Osteoblast (primary cell): ENCODE measurements around the gene CCT6A. TPM values are rescaled to one million over a fixed set of nuclear protein-coding genes. Genes with fewer than 3 reads are reported as not detected.
A peak's percentile ranks its signal among the peaks of the same experiment; 100 is the strongest.
"Not testable (repeated sequence)": the region's sequence is repeated elsewhere in the genome, so short reads cannot be mapped to it uniquely, and the experiment has no call there.

Source experiments
- DNase-seq: peaks from one replicate; pipeline ENCODE4 v3.0.0; 2011; ENCODE audit warnings: low spot score, mixed read lengths; ENCODE audit not compliant: insufficient read length; ENCODE audit errors: missing footprints
- H2AFZ ChIP-seq: 2 replicates; pipeline ENCODE4 v1.6.0; 2011; ENCODE audit warnings: mild to moderate bottlenecking, low read length
- H3K27ac ChIP-seq: 2 replicates; pipeline ENCODE4 v1.5.1; 2011; ENCODE audit warnings: mild to moderate bottlenecking, low read depth, low read length, moderate library complexity
- H3K27me3 ChIP-seq: 2 replicates; pipeline ENCODE4 v1.6.0; 2012; ENCODE audit warnings: mild to moderate bottlenecking, control low read depth, inconsistent platforms, low read length, moderate library complexity; ENCODE audit not compliant: insufficient read depth
- H3K36me3 ChIP-seq: 2 replicates; pipeline ENCODE4 v1.5.1; 2011; ENCODE audit warnings: mild to moderate bottlenecking, low read length, control low read depth, moderate library complexity; ENCODE audit not compliant: insufficient read depth
- H3K4me1 ChIP-seq: 2 replicates; pipeline ENCODE4 v1.5.1; 2011; ENCODE audit warnings: mild to moderate bottlenecking, low read length, control low read depth, moderate library complexity; ENCODE audit not compliant: insufficient read depth
- H3K4me2 ChIP-seq: 2 replicates; pipeline ENCODE4 v1.6.0; 2011; ENCODE audit warnings: mild to moderate bottlenecking, low read length; ENCODE audit not compliant: insufficient read depth
- H3K4me3 ChIP-seq: fragments of 200-600 bp; sonication (generic); 3 replicates; pipeline ENCODE4 v1.5.1; 2012; ENCODE audit warnings: mild to moderate bottlenecking, low read length, inconsistent platforms; ENCODE audit not compliant: insufficient read depth
- H3K79me2 ChIP-seq: 2 replicates; pipeline ENCODE4 v1.6.0; 2012; ENCODE audit warnings: mild to moderate bottlenecking, low read length, control low read depth, inconsistent platforms; ENCODE audit not compliant: insufficient read depth
- H3K9me3 ChIP-seq: 2 replicates; pipeline ENCODE4 v1.5.1; 2011; ENCODE audit warnings: low read depth, low read length, control low read depth
- H4K20me1 ChIP-seq: 2 replicates; pipeline ENCODE4 v1.6.0; 2012; ENCODE audit warnings: mild to moderate bottlenecking, low read length, control low read depth; ENCODE audit not compliant: insufficient read depth
- total RNA-seq: library from RNA; depleted of rRNA; stranded (reverse); fragments of >200 nt; gene quantifications from 2 replicates; pipeline ENCODE4 v1.2.3, GENCODE V29; 2012
- TF ChIP-seq, protein P1 (sequence below): IDR thresholded peaks from 2 replicates; pipeline ENCODE4 v1.5.1; 2011; ENCODE audit warnings: mild to moderate bottlenecking, low read depth, low read length, moderate library complexity; ENCODE audit errors: extremely low read depth

The CCT6A gene
- total RNA-seq, 1 donor = 130 TPM

GRCh38 chr7:56033671-56034432, 17.7 kb upstream of the CCT6A start:
- Histone ChIP-seq H3K27me3 (no peaks in the 10 kb centered on the region), H3K36me3 (peaks cover 10% of the 10 kb centered on the region), H4K20me1 (no peaks in the 10 kb centered on the region), H3K4me1 (no peaks in the 10 kb centered on the region), H2AFZ (peak overlapping the region; percentile 96), H3K4me3 (peak overlapping the region; percentile 88), H3K79me2 (peaks cover 3% of the 10 kb centered on the region), H3K27ac (peak overlapping the region; percentile 12), H3K9me3 (no peaks in the 10 kb centered on the region), H3K4me2 (peak overlapping the region; percentile 95)
- TF ChIP-seq, protein P1, sequence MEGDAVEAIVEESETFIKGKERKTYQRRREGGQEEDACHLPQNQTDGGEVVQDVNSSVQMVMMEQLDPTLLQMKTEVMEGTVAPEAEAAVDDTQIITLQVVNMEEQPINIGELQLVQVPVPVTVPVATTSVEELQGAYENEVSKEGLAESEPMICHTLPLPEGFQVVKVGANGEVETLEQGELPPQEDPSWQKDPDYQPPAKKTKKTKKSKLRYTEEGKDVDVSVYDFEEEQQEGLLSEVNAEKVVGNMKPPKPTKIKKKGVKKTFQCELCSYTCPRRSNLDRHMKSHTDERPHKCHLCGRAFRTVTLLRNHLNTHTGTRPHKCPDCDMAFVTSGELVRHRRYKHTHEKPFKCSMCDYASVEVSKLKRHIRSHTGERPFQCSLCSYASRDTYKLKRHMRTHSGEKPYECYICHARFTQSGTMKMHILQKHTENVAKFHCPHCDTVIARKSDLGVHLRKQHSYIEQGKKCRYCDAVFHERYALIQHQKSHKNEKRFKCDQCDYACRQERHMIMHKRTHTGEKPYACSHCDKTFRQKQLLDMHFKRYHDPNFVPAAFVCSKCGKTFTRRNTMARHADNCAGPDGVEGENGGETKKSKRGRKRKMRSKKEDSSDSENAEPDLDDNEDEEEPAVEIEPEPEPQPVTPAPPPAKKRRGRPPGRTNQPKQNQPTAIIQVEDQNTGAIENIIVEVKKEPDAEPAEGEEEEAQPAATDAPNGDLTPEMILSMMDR = peak; percentile 22
- DNase-seq = peak; percentile 95

DNA sequence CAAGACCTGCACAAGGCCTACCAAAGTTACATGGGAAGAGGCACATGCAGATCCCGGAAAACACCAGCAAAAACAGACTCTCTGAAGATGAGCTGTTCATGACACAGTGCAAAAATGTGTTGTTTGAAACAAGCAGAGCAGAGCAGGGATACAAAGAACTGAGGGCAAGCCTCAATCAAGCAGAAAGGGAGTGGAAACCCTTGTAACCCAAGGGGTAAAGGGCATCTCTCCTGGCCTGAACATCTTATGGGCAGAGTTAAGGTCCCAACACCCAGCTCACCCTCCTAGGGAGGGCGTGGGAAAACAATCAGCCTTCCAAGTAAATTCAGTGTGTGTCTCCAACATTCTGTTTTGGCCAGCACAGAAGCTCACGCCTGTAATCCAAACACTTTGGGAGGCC, 10.8 kb upstream of the CCT6A start:
- H3K4me3 ChIP-seq = no peak overlapping the region
- TF ChIP-seq, protein P1 = no peak
- no peaks in the 10 kb centered on the region for H4K20me1 ChIP-seq
- H2AFZ ChIP-seq = no peak overlapping the region
- H3K36me3 ChIP-seq = no peaks in the 10 kb centered on the region
- no peak for DNase-seq
- H3K9me3 ChIP-seq = no peaks in the 10 kb centered on the region
- H3K4me2 ChIP-seq = no peak overlapping the region
- H3K4me1 ChIP-seq = no peaks in the 10 kb centered on the region
- H3K27ac ChIP-seq = no peak overlapping the region
- no peaks in the 10 kb centered on the region for H3K27me3 ChIP-seq
- H3K79me2 ChIP-seq = no peaks in the 10 kb centered on the region

- not testable (repeated sequence) for H3K36me3 ChIP-seq, H3K4me3 ChIP-seq, H3K9me3 ChIP-seq, H4K20me1 ChIP-seq, DNase-seq, H3K4me2 ChIP-seq, H3K27ac ChIP-seq, H3K27me3 ChIP-seq, H3K79me2 ChIP-seq, H2AFZ ChIP-seq
- peaks cover 30% of the 10 kb centered on the region for H3K4me1 ChIP-seq
Observed at GRCh38 chr7:56045758-56046157, 5.8 kb upstream of the CCT6A start.

DNA sequence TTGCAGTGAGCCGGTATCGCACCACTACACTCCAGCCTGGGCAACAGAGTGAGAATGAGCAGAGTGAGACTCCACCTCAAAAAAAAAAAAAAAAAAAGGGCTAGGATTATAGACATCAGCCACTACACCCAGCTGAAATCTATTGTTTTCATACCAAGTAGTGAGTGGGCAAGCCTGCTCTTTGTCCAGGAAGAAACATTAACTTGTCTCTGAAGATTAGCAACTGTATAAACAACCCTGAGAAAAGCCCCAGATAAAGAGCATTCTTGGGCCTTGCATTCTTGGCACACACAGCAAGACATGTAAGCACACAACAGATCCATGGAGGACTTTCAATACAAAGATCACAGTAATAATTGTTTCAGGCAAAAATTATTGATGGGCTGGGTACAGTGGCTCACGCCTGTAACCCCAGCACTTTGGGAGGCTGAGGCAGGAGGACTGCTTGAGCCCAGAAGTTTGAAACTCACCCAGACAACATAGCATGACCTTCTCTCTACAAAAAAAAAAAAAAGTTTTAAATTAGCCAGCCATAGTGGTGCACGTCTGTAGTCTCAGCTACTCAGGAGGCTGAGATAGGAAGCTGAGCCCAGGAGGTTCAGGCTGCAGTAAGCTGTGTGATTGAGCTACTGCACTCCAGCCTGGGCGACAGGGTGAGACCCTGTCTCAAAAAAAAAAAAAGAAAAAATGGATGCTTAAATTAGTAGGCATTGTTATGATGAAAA, 4.7 kb upstream of the CCT6A start:
- Histone ChIP-seq H3K4me1 (peaks cover 30% of the 10 kb centered on the region), H3K36me3 (no peaks in the 10 kb centered on the region), H3K27ac (peak overlapping the region; percentile 60), H3K4me3 (no peak overlapping the region), H3K79me2 (peaks cover 18% of the 10 kb centered on the region), H4K20me1 (no peaks in the 10 kb centered on the region), H2AFZ (peak overlapping the region; percentile 51), H3K27me3 (no peaks in the 10 kb centered on the region), H3K9me3 (no peaks in the 10 kb centered on the region), H3K4me2 (peak overlapping the region; percentile 39)
- TF ChIP-seq, protein P1 = no peak
- DNase-seq = peak; percentile 89

DNA sequence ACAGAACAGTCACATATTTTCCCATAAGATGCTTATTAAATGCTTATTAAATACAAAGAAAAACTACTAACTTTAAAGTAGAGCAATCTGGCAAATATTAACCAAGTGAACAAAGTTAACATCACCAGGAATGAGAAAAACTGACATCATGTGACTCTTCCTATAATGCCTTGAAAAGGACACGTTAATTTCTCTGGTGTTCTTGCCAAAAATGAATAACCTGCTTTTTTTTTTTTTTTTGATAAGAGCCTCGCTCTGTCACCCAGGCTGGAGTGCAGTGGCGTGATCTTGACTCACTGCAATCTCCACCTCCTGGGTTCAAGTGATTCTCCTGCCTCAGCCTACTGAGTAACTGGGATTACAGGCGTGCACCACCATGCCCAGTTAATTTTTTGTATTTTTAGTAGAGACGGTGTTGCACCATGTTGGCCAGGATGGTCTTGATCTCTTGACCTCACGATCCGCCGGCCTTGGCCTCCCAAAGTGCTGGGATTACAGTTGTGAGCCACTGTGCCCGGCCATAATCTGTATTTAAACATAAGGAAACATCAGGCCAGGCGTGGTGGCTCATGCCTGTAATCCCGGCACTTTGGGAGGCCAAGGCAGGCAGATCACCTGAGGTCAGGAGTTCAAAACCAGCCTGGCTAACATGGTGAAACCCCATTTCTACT, 4.0 kb upstream of the CCT6A start:
- H3K27me3 ChIP-seq, H3K4me3 ChIP-seq, H3K4me2 ChIP-seq, H3K9me3 ChIP-seq, H3K36me3 ChIP-seq, H2AFZ ChIP-seq, H4K20me1 ChIP-seq, DNase-seq: not testable (repeated sequence)
- Histone ChIP-seq H3K79me2 (peaks cover 25% of the 10 kb centered on the region), H3K27ac (peak overlapping the region; percentile 60), H3K4me1 (peaks cover 33% of the 10 kb centered on the region)
